Measurements from ENCODE around the gene METTL25B.
"Not testable (repeated sequence)": the region's sequence is repeated elsewhere in the genome, so short reads cannot be mapped to it uniquely, and the experiment has no call there.

The METTL25B gene

DNA sequence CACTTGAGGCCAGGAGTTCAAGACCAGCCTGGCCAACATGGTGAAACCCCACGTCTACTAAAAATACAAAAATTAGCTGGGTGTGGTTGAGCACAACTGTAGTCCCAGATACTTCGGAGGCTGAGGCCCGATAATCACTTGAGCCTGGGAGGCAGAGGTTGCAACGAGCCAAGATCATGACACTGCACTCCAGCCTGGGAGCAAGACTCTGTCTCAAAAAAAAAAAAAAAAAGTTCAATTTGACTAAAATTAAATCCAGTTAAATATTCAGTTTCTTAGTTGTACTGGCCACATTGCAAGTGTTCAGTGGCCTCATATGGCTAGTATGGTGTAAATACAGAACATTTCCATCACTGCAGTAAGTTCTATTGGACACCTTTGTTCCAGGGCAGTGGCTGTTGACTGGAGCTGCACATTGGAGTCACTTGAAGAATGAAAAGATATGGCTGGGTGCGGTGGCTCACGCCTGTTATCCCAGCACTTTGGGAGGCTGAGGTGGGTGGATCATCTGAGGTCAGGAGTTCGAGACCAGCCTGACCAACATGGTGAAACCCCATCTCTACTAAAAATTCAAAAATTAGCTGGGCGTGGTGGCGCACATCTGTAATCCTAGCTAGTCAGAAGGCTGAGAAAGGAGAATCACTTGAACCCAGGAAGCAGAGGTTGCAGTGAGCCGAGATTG, 29.4 kb downstream of the METTL25B start:
- not testable (repeated sequence) for H3K9me3 Mint-ChIP-seq; H3K27me3 Mint-ChIP-seq; H3K36me3 Mint-ChIP-seq (ENCODE audit: low read depth); H3K27ac Mint-ChIP-seq; H3K4me3 Mint-ChIP-seq; H3K4me1 Mint-ChIP-seq (ENCODE audit: low read depth)

DNA sequence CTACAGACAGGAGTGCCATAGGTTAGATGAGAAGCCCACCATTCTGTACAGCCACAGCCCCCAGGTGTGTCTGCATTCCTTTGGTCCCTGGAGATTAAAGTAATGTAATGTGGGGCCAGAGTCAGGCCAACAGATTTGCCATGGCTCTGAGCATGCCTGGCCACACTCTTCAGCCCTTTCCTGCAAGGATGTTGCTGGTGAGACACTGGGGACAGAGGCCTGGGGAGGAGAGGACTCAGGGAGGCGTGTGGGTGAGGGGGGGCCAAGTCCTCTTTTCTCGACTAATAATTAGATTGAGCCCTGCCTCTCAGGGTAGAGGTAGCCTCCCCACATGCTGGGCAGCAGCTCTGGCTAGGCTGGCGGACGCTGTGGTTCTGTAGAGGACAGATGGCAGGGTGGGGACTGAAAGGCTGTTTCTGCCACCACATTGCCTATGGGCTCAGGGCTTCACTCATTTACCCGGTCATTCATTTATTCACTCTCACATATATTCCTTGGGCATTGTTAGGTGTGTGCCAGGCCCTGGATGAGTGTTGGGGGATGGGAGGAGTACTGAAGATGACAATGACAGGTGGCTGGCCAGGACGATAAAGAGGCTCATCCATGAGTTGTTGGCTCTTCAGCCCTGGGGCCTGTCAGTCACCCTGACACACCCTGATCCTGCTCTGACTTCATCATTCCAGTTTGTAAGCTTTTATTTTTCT, 32.0 kb downstream of the METTL25B start:
- Mint-ChIP-seq H3K36me3 (ENCODE audit: low read depth) (no peaks in the 10 kb centered on the region), H3K27me3 (no peaks in the 10 kb centered on the region), H3K4me1 (ENCODE audit: low read depth) (no peaks in the 10 kb centered on the region), H3K9me3 (no peaks in the 10 kb centered on the region), H3K4me3 (no peak overlapping the region), H3K27ac (no peak overlapping the region)

DNA sequence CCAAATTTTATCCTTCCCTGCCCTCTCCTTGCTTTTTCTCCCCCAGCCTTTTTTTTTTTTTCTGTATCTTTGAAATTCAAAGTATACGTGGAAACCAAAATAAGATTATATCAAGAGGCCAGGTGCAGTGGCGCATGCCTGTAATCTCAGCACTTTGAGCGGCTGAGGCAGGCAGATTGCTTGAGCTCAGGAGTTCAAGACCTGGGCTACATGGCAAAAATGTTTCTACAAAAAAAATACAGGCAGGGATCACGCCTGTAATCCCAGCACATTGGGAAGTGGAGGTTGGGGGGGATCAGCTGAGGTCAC, 32.5 kb downstream of the METTL25B start:
- Mint-ChIP-seq H3K4me1 (ENCODE audit: low read depth) (no peaks in the 10 kb centered on the region), H3K27ac (no peak overlapping the region), H3K9me3 (no peaks in the 10 kb centered on the region), H3K27me3 (no peaks in the 10 kb centered on the region), H3K36me3 (ENCODE audit: low read depth) (no peaks in the 10 kb centered on the region), H3K4me3 (no peak overlapping the region)

DNA sequence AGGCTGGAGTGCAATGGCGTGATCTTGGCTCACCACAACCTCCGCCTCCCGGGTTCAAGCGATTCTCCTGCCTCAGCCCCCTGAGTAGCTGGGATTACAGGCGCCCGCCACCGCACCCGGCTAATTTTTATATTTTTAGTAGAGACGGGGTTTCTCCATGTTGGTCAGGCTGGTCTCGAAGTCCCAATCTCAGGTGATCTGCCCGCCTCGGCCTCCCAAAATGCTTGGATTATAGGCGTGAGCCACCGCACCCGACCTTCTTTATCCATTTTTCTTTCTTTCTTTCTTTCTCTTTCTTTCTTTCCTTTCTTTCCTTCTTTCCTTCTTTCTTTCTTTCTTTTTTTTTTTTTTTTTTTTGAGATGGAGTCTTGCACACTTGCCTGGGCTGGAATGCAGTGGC, 36.9 kb downstream of the METTL25B start:
- Mint-ChIP-seq H3K36me3 (ENCODE audit: low read depth) (peaks cover 19% of the 10 kb centered on the region), H3K4me1 (ENCODE audit: low read depth) (peaks cover 25% of the 10 kb centered on the region)
- H3K27ac Mint-ChIP-seq, H3K27me3 Mint-ChIP-seq, H3K9me3 Mint-ChIP-seq, H3K4me3 Mint-ChIP-seq: not testable (repeated sequence)

DNA sequence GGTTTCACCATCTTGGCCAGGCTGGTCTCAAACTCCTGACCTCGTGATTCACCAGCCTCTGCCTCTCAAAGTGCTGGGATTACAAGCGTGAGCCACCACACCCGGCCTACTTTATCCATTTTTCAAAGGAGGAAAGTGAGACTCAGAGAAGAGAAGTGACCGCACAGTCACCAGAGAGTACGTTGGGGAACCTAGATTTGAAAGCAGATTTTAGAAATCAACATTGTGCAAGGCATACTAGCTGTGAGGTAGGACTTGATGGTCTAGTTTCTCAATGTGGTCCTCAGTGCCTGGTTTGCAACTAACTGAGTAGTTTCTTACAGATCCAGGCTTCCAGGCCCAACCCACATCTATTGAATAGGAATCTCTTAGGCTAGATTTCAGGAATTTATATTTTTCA, 37.4 kb downstream of the METTL25B start:
- Mint-ChIP-seq H3K36me3 (ENCODE audit: low read depth) (peaks cover 22% of the 10 kb centered on the region), H3K27me3 (no peaks in the 10 kb centered on the region), H3K4me1 (ENCODE audit: low read depth) (peaks cover 31% of the 10 kb centered on the region), H3K27ac (no peak overlapping the region), H3K4me3 (no peak overlapping the region), H3K9me3 (no peaks in the 10 kb centered on the region)

DNA sequence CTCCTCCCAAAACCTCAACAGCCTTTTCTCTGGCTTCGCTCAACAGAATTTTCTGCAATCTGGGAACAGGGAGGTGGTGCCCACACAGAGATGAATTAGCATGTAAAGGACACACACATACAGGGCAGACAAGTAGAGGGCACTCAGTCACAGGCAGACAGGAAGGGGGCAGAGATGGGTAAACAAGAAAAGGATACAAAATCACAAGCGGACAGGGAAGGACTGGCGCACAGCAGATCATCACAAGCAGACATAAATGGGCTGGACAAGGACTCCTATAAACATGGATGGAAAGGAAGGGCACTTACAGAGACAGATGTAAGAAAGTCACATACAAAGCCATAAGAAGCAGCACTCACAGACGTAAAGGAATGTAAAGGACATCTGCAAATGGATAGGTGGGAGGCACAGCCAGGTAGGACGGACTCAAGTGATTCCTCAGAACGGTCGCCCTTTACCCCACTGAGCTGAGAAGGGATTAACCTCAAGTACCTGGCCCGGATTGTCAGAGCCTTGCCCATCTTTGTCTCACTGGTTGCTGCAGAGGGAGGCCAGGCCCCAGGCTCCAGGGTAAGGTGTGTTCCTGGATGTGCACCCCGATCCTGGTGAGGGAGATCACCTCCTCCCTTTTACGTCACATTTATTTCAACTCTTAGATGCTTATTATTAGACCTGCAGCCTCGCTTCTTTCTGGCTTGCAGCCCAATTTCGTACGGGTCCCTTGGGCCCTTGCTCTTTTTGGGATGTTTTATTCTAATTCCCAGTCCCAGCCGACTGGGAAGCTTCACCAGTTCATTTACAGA, 38.2 kb downstream of the METTL25B start:
- H3K4me1 Mint-ChIP-seq (ENCODE audit: low read depth): peaks cover 39% of the 10 kb centered on the region
- no peak overlapping the region for H3K27ac Mint-ChIP-seq
- H3K4me3 Mint-ChIP-seq: no peak overlapping the region
- H3K36me3 Mint-ChIP-seq (ENCODE audit: low read depth): peaks cover 30% of the 10 kb centered on the region
- H3K9me3 Mint-ChIP-seq: no peaks in the 10 kb centered on the region
- H3K27me3 Mint-ChIP-seq: no peaks in the 10 kb centered on the region

DNA sequence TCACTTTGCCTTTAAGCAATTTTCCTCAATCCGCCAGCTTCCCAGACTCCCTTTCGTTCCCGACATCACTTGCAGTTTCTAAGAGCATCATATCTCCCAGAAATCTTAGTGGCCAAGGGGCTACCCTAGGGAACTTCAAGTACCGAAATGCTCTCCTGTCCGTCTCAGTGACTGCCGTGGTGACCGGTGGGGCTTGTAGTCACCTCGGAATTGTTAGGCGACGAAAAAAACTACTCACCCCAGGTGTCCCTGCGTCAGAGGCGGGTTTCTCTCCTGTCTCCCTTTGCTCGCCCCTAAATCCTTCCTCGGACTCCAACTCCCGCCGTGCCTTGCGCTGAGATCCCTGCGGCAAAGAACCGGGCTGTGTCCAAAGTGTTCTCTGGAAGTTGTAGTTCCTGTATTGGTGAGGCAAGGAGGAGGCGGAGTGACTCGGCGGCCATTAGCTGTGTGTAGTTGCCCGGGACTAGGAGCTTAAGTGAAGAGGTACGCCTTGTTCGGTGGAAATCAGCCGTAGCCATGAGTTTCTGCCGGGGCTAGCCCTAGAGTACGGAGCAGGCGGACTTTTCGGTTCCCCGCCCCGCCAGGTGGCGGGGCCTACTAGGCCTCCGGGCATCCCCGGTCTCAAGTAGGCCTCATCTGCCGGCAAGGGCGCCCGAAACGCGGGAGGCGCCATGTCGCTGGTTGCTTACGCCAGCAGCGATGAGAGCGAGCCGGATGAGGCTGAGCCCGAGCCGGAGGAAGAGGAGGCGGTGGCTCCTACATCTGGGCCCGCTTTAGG, 39.0 kb downstream of the METTL25B start, which contains the start of gene PRCC:
PRCC (plus strand) TSS at position 435 of the 778 bp plus-strand sequence; CDS start at position 672, 237 bp downstream.
- H3K4me3 Mint-ChIP-seq: no peak within 1 kb of the TSS

DNA sequence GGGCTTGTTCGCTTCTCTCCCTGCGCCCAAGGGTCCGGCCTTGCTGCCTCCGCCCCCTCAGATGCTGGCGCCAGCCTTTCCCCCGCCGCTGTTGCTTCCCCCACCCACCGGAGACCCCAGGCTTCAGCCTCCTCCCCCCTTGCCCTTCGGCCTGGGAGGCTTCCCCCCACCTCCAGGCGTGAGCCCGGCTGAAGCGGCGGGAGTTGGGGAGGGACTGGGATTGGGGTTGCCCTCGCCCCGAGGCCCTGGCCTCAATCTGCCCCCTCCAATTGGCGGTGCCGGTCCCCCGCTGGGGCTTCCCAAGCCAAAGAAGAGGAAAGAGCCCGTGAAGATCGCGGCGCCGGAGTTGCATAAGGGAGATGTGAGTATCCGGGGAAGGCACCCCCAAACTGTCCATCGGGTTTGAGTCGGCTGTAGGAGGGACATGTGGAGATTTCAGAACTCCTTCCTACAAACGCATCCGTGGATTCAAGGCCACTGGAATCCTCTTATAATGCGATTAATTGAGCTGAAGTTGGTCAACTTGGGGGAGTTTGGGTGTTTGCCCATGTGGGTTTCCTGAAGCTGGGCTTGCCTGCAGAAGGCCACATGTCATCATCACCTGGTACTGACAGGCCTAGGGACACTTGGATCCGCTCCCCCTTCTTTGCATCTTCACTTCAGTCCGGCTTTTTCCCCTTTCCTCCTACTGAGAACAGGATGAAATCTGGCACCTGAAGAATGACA, 39.8 kb downstream of the METTL25B start:
- peaks cover 42% of the 10 kb centered on the region for H3K36me3 Mint-ChIP-seq (ENCODE audit: low read depth)
- H3K4me1 Mint-ChIP-seq (ENCODE audit: low read depth): peaks cover 51% of the 10 kb centered on the region
- H3K27me3 Mint-ChIP-seq: no peaks in the 10 kb centered on the region
- no peak overlapping the region for H3K4me3 Mint-ChIP-seq
- no peak overlapping the region for H3K27ac Mint-ChIP-seq
- no peaks in the 10 kb centered on the region for H3K9me3 Mint-ChIP-seq

More for the DNA sequence above, 39.0 kb downstream of the METTL25B start, which contains the start of gene PRCC:
- H3K27ac Mint-ChIP-seq: no peak within 1 kb of the TSS
- H3K9me3 Mint-ChIP-seq: no peaks in the 10 kb centered on the region
- no peaks in the 10 kb centered on the region for H3K27me3 Mint-ChIP-seq
- peaks cover 35% of the 10 kb centered on the region for H3K36me3 Mint-ChIP-seq (ENCODE audit: low read depth)
- peaks cover 44% of the 10 kb centered on the region for H3K4me1 Mint-ChIP-seq (ENCODE audit: low read depth)

DNA sequence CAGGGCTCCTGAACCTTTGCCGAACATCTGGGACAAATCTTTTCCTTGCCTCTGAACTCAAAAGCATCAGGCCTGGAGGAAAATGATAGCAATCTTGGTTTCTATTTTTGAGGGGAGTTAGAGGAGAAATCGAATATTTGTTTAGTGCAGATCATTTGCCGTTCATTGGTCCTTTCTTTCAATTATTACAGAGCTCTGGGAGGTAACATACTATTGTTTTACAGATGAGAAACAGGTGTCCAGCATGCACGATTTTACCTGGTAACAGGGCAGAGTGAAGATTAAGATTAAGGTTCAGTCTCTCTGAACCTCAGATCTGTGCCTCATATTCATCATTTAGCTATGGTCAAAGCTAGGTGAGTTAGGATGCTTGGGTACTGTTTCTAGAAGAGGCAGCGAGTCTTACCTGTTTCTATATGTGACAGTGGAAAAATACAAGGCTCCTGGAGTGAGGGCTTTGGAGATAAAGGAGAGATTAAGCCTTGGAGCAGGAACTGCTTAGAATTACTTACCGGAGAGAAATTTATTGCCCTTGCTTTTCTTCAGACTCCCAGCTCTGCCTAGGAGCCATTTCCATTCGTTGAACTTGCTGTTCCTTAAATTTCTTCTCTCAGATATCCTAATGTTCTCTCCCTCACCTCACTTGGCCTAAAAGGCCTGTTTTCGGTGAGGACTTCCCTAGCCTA, 40.5 kb downstream of the METTL25B start:
- Mint-ChIP-seq H3K4me1 (ENCODE audit: low read depth) (peaks cover 58% of the 10 kb centered on the region), H3K4me3 (no peak overlapping the region), H3K27ac (no peak overlapping the region), H3K27me3 (no peaks in the 10 kb centered on the region), H3K9me3 (no peaks in the 10 kb centered on the region), H3K36me3 (ENCODE audit: low read depth) (peaks cover 49% of the 10 kb centered on the region)

DNA sequence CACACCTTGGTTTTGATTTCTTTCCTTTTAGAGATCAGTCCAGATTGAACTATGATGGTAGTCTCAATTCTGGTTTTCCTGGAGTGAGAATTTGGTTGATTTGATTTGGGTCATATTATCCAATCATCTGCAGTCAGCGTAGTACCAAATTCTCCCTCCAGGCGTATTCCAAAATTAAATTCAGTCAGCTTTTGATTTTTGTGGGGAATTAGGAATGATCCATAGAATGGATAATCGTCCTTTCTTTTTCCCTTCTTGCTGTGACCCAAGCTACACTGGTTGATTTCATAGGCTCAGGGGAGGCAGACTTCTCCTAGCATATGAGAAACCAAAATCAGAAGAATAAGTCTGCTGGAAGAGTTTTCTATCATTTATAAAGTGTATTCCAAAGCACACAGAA, 44.0 kb downstream of the METTL25B start:
- Mint-ChIP-seq H3K4me3 (no peak overlapping the region), H3K27me3 (no peaks in the 10 kb centered on the region), H3K4me1 (ENCODE audit: low read depth) (peaks cover 72% of the 10 kb centered on the region), H3K36me3 (ENCODE audit: low read depth) (peaks cover 62% of the 10 kb centered on the region), H3K9me3 (no peaks in the 10 kb centered on the region), H3K27ac (peak overlapping the region; percentile 26)

DNA sequence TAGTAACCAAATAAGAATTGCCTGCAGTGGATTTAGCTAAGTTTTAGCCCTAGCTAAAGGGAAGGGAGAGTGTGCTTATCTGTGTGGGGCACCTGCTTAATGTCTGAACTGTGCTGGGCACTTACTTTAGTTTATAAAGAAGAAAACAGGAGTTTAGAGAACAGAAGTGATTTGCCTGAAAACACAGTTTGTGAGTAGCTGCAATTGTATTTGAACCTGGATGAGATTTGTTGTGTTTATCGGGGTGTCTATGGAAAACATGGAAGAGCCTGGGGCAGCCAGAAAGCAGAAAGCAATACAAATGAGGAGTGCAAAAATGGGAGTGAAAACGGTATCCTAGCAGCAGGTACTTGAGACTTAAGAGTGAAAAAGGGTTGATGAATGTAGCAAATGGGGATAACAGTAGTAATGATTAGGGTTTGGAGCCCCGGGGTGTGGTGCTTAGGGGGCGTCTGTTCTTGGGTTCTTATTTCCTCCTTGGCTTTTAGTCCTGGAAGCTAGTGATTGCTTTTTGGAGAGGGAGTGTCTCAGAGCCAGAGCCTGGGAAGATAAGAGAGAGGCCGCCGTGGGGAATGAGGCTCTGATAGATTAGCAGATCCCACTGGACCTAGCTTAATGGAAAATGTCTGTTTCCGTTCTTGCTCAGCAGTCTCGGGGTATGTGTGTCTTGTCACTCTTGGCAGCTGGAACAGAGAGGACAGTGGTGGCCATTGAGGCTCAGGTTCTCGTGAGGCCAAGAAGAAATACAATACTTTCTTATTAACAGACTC, 44.6 kb downstream of the METTL25B start:
- Mint-ChIP-seq H3K4me1 (ENCODE audit: low read depth) (peaks cover 79% of the 10 kb centered on the region), H3K36me3 (ENCODE audit: low read depth) (peaks cover 62% of the 10 kb centered on the region), H3K27me3 (no peaks in the 10 kb centered on the region), H3K9me3 (no peaks in the 10 kb centered on the region), H3K27ac (no peak overlapping the region), H3K4me3 (no peak overlapping the region)

DNA sequence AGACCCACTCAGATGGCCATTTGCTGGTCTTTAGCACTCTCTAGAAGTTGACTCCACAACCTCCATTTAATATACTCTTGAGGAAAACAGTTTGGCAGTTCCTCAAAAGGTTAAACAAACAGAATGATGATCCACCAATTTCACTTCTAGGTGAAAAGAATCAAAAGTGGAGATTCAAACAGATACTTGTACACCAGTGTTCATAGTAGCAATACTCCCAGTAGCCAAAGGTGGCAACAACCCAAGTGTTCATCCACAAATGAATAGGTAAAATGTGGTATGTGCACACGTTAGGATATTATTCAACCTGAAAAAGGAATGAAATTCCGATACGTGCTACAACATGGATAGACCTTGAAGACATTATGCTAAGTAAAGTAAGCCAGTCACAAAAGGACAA, 45.3 kb downstream of the METTL25B start:
- H3K4me3 Mint-ChIP-seq: no peak overlapping the region
- peaks cover 79% of the 10 kb centered on the region for H3K4me1 Mint-ChIP-seq (ENCODE audit: low read depth)
- H3K27ac Mint-ChIP-seq: peak overlapping the region; percentile 24
- H3K36me3 Mint-ChIP-seq (ENCODE audit: low read depth): peaks cover 60% of the 10 kb centered on the region
- no peaks in the 10 kb centered on the region for H3K9me3 Mint-ChIP-seq
- H3K27me3 Mint-ChIP-seq: no peaks in the 10 kb centered on the region

DNA sequence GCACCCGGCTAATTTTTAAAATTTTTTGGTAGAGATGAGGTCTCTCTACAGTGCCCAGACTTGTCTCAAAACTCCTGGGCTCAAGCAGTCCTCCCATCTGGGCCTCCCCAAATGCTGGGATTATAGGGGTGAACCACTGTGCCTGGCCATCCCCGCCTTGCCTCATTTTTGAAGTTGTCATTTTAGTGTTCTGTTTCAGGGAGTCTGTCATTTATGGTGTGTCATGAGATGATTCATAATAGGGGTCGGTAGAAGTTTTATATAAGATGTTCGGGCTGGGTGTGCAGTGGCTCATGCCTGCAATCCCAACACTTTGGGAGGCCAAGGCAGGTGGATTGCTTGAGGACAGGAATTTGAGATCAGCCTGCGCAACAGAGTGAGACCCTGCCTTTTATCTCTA, 47.5 kb downstream of the METTL25B start:
- peaks cover 43% of the 10 kb centered on the region for H3K36me3 Mint-ChIP-seq (ENCODE audit: low read depth)
- no peaks in the 10 kb centered on the region for H3K9me3 Mint-ChIP-seq
- peaks cover 58% of the 10 kb centered on the region for H3K4me1 Mint-ChIP-seq (ENCODE audit: low read depth)
- H3K27me3 Mint-ChIP-seq: no peaks in the 10 kb centered on the region
- H3K27ac Mint-ChIP-seq: peak overlapping the region; percentile 43
- H3K4me3 Mint-ChIP-seq: no peak overlapping the region

Measured in stimulated activated naive CD8-positive, alpha-beta T cell treated with anti-CD3 and anti-CD28 coated beads, Interleukin-15, Interleukin-2, amounts not matched to agents 100 ng/mL and 50 ng/mL, for 24 hours (primary cell).